Tibial nerve (tissue), 3 donors: ENCODE measurements around the gene POLR1C.

ENCODE experiments used
- POLR2A ChIP-seq, 2 donors: fragments of 450-650 bp; IDR thresholded peaks; one replicate each; pipeline ENCODE4 v1.6.1; 2017; ENCODE audit warnings: antibody characterized with exemption in 2 of 2, mild to moderate bottlenecking in 2 of 2, moderate library complexity in 2 of 2
- TF ChIP-seq, protein P1 (sequence below), 5 experiments: fragments of 200-600 bp in 3 of 5; fragments of 450-650 bp in 2 of 5; sonication (generic) in 3 of 5; IDR thresholded peaks; one replicate each; pipeline ENCODE4 v1.5.1; 2016 to 2019; ENCODE audit warnings: antibody characterized with exemption in 5 of 5, mild to moderate bottlenecking in 3 of 5, moderate library complexity in 2 of 5

- TF ChIP-seq, protein P1, sequence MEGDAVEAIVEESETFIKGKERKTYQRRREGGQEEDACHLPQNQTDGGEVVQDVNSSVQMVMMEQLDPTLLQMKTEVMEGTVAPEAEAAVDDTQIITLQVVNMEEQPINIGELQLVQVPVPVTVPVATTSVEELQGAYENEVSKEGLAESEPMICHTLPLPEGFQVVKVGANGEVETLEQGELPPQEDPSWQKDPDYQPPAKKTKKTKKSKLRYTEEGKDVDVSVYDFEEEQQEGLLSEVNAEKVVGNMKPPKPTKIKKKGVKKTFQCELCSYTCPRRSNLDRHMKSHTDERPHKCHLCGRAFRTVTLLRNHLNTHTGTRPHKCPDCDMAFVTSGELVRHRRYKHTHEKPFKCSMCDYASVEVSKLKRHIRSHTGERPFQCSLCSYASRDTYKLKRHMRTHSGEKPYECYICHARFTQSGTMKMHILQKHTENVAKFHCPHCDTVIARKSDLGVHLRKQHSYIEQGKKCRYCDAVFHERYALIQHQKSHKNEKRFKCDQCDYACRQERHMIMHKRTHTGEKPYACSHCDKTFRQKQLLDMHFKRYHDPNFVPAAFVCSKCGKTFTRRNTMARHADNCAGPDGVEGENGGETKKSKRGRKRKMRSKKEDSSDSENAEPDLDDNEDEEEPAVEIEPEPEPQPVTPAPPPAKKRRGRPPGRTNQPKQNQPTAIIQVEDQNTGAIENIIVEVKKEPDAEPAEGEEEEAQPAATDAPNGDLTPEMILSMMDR (IDR thresholded peaks at IDR 0.05) = peak in 1 of 5 experiments; percentile 31
- TF ChIP-seq POLR2A (IDR thresholded peaks at IDR 0.05) = peak in 1 of 2 donors; percentile 62
Observed at GRCh38 chr6:43516697-43517504, at the start of gene POLR1C, which contains the start of gene YIPF3.
